Activated CD8-positive, alpha-beta memory T cell treated with anti-CD3 and anti-CD28 coated beads for 36 hours (primary cell): ENCODE measurements around the gene SCFD2. TPM values are rescaled to one million over a fixed set of nuclear protein-coding genes. Genes with fewer than 3 reads are reported as not detected.

ENCODE experiments used
- CTCF ChIA-PET: fragments of 350-600 bp; sonication (Branson Sonifier 250); formaldehyde crosslinking; loops from one replicate; lab custom pipeline; 2021; ENCODE audit warnings: antibody characterized with exemption; lab: Charles Lee
- POLR2A ChIA-PET: fragments of 350-600 bp; sonication (Branson Sonifier 250); formaldehyde crosslinking; loops from one replicate; lab custom pipeline; 2021; ENCODE audit warnings: antibody characterized with exemption; lab: Charles Lee
- total RNA-seq, 2 experiments: library from RNA; stranded (reverse); gene quantifications; one replicate each; pipeline ENCODE4 v1.2.3, GENCODE V29; 2021

SCFD2 gene
- total RNA-seq, 2 experiments from 2014 or later = 29.3 to 29.7 TPM

- CTCF ChIA-PET = interaction anchor here (1.2 kb wide), 1 partner anchor 23 kb away, joined by 3 read pairs; no protein-coding TSS in a partner anchor
- POLR2A ChIA-PET = no interaction called here
Measured at GRCh38 chr4:52984462-52984881, 381.4 kb downstream of the SCFD2 start.

DNA sequence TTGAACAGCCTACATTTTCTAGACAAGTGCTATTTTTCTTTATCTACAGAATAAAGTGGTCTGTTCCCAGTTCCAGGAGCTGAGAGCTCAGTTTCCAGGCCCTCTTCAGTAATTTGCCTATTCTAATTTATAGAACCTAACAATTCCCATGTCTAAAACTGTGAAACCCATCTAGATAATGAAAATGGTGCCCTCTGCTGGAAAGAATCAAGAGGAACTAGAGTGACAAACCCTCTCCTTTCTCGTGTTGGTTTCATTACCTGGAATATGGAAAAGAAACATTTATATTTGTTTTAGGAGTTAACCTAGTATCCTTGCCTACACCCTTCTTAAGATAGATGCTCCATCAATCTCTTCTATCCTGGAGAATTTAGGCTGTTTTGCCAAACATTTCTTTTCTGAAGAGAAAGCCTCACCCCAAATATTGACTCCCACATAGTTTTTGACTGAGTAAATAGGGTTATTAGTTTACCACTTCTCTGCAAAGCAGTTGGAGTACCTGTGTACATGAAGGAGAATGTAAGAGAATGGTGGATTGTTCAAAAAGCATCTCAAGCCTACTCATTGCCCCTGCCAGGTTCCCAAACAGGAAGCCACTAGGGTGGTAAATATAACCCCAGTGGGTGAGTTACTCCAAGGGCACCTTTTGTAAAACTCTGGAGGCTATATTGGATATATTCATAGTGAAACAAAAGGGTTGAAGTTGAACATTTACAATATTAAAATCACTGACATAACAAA, 382.1 kb downstream of the SCFD2 start:
- ChIA-PET POLR2A (no interaction called here), CTCF (interaction anchor here (0.5 to 1.0 kb wide), 2 partner anchors 72 to 242 kb away, joined by 3 to 4 read pairs; no protein-coding TSS in a partner anchor)

DNA sequence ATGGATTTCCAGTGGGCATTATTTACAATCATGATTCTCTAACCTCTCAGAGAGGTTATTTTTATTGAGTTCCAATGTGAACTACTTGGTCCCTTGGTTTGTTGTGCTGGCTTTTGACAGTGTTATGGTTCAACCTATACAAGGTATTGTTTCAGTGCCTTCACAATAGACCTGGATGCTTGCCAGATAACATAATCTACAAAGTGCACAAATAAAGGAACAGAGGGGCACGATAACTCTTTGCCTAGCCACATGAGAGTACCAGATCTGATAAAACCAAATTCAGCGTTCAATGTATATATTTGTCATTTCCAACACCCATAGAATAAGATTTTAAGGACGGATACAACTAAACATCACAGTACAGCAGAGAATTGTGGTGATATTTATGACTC, 382.9 kb downstream of the SCFD2 start:
- ChIA-PET POLR2A (no interaction called here), CTCF (interaction anchor here (0.5 to 1.8 kb wide), 3 partner anchors 71 to 437 kb away, joined by 3 to 4 read pairs (median 4); no protein-coding TSS in a partner anchor)

DNA sequence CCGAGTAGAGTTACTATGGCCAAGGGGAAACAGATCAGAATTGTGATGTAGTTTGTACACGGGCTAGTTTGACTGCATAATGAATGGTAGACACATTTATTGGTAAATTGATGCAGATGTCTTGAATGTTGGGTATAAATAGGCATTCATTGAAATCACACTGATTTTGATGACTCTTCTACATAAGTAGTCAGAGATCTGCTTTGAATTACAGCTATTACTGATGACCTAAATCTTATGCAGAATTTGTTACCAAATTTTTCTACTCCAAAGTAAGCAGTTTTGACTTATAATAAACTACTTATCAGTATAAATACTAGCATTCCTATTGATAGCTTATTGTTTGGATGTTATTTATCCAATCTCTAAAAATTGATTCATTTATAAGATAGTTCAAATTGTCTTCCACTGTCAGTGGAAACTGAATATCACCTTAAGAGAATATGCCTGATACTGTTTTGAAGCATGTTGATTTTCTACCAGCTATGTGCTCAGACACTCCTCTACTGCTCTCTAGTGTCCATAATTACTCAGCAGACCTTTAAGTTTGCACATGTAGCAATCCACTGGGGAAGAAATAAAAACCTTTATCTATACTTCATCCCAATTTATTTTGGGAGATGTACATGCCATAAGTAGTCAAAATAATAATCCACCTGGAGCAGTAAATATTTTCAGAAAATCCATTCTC, 383.5 kb downstream of the SCFD2 start:
- ChIA-PET POLR2A (no interaction called here), CTCF (interaction anchor here (0.9 to 1.8 kb wide), 3 partner anchors 261 to 607 kb away, joined by 3 to 4 read pairs (median 4); no protein-coding TSS in a partner anchor)

- CTCF ChIA-PET = no interaction called here
- POLR2A ChIA-PET = no interaction called here
Measured at GRCh38 chr4:52979821-52980590, 385.9 kb downstream of the SCFD2 start.

- POLR2A ChIA-PET = no interaction called here
- CTCF ChIA-PET = no interaction called here
Measured at GRCh38 chr4:52979020-52979419, 386.8 kb downstream of the SCFD2 start.

DNA sequence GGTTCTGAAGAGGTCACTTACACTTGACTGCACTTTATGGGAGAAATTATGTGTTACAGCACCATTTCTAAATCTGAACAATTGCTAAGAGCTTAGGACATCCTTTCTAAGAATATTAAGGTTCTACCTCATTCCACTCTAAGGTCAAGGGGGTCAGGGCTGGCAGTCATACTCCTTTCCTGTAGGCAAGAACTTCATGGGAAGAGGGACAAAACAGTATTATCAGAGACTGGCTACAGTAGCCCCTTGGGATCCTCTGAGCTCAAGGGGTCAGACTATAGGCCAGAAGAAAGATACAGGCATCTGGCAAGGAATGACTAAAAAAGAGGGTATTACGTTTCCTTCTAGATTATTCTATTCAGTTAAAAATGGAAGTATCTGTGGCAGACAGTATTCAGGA, 388.6 kb downstream of the SCFD2 start:
- ChIA-PET POLR2A (no interaction called here), CTCF (interaction anchor here (1.4 kb wide), 1 partner anchor 431 kb away, joined by 3 read pairs; no protein-coding TSS in a partner anchor)

- CTCF ChIA-PET = interaction anchor here (1.4 kb wide), 1 partner anchor 431 kb away, joined by 3 read pairs; no protein-coding TSS in a partner anchor
- POLR2A ChIA-PET = no interaction called here
Measured at GRCh38 chr4:52976523-52977230, 389.2 kb downstream of the SCFD2 start.

DNA sequence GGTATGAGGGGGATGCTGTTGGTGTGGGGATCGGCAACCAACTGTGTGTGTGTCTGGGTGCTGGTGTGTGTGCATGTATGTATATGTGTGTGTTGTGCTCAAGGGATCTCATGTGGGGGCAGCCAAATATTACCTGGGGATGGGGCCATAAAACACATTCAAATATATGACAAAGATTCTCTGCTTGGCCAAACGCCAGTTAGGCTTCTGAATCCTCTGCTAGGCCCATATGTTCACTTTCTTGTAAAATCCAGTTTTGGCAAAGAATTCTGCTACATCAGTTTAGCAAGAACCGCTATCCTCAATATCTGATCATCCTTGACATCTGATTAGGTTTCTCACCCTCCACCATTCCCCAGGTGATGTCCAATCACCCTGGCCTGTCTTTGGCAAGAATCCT, 397.2 kb downstream of the SCFD2 start:
- POLR2A ChIA-PET = no interaction called here

DNA sequence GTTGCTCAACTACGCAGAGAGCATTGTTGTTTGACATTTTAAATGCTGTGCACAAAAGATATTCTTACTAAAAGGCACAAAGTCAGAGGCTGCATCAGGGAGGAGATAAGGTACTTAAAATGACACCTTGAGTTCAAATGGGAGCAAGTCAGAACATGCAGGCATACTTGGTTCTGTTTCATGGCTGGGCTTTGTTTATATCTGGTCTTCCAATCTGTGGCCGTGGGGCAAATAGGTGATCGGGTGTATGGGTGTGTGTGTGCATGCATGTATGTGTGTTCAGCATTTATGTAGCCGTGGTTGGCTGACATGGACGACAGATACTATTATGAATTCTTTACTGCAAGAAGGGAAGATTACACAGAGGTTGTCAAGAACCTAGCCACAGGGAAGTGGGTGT, 397.6 kb downstream of the SCFD2 start:
- POLR2A ChIA-PET = no interaction called here
- CTCF ChIA-PET = no interaction called here

More for the DNA sequence above, 397.2 kb downstream of the SCFD2 start:
- CTCF ChIA-PET = no interaction called here

DNA sequence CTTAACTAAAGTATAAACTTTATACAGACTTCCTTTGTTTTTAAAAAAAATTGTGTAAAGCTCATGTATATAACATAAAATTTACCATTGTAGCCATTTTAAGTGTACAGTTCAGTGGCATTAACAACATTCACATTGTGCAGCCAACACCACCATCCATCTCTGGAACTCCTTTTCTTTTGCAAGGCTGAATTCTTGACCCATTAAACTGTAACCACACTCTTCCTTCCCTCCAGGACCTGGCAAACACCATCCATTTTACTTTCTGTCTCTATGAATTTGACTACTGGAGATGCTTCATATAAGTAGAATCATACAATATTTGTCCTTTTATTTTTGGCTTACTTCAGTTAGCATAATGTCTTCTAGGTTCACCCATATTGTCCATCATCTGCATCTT, 399.1 kb downstream of the SCFD2 start:
- ChIA-PET POLR2A (no interaction called here), CTCF (no interaction called here)

DNA sequence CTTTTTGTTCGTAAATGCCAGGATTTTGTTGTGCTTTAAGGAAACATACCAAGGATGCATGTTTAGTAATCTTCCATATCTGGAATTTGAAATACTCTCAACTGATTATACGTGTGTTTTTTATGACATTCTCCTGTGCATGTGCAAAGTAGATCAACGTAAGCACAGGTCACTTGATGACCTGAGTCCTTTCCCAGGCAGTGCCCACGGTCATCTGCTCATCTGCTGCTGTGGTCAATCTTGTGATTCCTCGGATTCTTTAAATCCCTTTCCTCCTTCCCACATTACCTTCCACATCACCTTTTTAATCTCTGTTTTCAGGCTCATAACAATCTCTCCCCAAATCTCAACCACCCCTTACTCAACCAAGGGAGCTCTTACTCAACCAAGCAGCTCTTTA, 399.7 kb downstream of the SCFD2 start:
- POLR2A ChIA-PET = no interaction called here
- CTCF ChIA-PET = no interaction called here

DNA sequence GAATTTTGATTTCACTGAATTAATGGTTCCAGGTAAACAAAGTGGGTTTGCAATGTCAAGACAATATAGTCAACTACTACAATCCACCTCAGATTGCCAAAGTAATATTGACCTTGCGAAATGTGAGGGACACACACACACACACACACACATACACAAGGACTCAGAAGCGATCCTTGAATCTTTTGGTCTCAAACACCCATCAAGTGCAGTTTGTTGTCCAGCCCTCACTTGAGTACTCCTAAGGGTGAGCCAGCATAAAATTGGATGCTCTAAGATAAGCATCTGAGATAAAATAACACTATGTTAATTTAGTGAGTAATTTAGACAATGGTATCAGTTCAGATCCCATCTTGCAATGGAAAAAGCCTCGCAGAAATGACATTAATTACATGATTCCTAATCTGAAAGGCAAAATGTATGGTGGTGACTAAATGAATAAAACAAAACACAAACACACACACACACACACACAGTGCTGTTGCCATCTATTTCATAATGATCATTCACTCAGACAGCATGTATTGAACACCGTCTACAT, 401.2 kb downstream of the SCFD2 start:
- ChIA-PET CTCF (no interaction called here), POLR2A (no interaction called here)

DNA sequence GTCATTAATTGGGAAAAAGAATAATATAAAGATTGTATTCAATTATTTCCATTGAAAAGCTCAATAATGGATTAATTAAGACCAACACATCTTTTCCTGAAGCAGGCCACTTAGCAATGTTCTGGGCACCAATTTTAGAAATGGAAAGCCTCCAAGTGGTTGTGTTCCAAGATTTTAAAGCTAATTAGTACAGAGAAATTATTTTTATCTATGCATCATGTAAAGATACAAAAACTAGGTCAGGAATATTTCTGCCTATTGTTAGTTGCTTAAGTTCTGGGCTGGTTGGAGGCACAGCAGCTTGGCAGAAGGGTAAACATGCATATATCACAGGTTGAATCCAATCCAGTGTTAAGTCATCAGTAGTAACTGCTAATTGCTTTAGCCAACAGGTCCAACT, 401.9 kb downstream of the SCFD2 start:
- POLR2A ChIA-PET = no interaction called here

DNA sequence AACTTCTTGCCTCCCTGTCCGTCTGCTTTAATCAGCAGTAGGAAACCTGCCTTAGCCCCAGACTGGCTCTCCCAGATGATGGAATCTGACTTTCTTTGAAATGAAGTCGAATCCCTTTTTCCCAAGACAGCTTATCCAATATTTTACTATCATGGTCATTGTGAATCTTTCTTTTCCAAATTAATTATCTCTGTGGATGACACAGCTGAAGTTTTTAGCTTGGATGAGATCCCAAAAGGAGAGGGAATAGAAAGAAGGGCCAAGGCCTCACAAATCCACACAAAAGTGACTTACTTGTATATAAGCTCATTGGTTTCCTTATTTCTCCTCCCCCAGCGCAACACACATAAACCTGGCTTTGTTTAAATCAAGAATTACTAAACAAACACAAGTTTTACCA, 403.1 kb downstream of the SCFD2 start:
- ChIA-PET CTCF (no interaction called here), POLR2A (no interaction called here)

More for the DNA sequence above, 401.9 kb downstream of the SCFD2 start:
- CTCF ChIA-PET = no interaction called here

DNA sequence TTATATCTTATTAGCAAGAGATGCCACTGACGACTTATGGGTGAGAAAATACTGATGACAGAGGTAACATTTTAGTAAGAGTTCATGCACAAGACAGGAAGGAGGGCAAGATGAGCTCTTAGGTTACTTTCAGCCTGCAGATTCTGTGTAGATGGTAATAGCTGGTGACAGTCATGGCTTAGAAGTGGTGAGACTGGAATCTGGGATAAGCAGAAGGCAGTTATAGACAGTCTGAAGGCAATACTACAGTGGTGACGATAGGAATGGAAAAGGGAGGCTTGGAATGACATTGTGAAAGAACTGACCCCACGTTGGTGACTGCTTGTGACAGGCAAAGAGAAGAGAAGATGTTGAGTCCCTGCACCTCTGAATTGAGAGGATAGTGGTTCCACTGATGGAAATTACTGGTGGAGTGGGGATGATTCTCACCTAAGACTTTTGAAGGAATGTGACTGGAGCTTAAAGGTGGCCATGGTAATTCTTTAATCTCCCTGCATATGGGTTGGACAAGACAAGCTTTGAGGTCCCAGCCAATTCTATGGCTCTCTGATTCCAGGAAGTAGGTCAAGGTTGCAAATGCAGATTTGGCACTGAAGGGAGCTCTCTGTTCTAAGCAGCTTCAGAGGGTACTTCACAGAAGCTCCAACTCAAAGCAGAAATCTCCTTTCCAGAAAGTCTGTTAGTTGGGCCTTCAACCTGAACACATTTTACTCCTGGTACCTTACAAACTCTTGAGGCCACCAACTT, 404.0 kb downstream of the SCFD2 start:
- ChIA-PET CTCF (interaction anchor here (1.1 kb wide), 1 partner anchor 23 kb away, joined by 3 read pairs; no protein-coding TSS in a partner anchor), POLR2A (no interaction called here)

DNA sequence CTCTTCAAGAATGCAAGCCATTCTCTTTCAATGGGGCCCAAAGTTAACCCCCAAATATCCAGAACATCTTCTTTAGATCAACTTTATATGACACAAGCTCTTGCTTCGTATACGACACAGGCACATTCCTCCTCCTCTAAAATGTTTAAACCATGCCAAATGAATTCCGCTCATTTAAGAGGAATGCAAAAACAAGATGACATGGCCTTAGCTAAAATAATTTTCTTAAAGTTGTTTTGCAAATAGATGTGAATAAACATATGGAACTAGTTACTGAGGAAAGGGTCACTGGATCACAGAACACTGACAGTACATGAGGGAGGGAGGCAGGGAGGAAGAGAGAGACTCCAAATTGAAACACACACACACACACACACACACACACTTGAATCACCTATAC, 406.3 kb downstream of the SCFD2 start:
- POLR2A ChIA-PET = no interaction called here
- CTCF ChIA-PET = no interaction called here
